ENCODE measurements around the gene CACNA2D3. TPM values are rescaled to one million over a fixed set of nuclear protein-coding genes. Genes with fewer than 3 reads are reported as not detected.

CACNA2D3 gene
- total and polyA plus RNA-seq, 4 donors = 0.06 to 0.37 (median 0.08) TPM; not detected in 1

DNA sequence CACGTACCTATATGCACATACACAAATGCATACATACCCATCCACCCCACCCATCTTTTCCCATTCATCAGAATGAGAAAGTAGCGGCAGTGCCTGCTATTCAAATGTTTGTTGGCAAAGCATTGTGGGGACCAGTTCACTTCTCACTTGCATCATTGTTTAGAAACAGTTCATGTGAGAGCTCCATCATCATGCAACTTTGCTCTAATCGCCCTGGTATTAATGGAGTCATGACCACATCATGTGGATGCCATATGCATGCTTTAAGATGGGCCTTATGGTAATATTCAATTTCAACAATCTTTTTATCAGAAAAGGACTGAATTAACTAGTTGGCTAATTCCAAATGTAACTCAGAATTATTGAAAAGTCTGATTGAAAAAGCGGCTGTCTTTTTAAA, 725.0 kb downstream of the CACNA2D3 start:
- Histone ChIP-seq H3K4me1 (ENCODE audit: control insufficient read depth in 4 of 4, insufficient read depth in 4 of 4, low read length in 3 of 4) (no peaks in the 10 kb centered on the region), H3K27ac (ENCODE audit: low read depth in 1 of 2, low read length in 2 of 2) (no peak overlapping the region), H3K9me3 (ENCODE audit: control insufficient read depth in 4 of 4, low read length in 3 of 4) (no peaks in the 10 kb centered on the region), H3K36me3 (ENCODE audit: control insufficient read depth in 4 of 4, insufficient read depth in 3 of 4, low read depth in 1 of 4, low read length in 3 of 4) (no peaks in the 10 kb centered on the region), H3K4me3 (ENCODE audit: low read depth in 1 of 3, low read length in 3 of 3) (no peak overlapping the region), H3K27me3 (ENCODE audit: control insufficient read depth in 4 of 4, insufficient read depth in 4 of 4, low read length in 3 of 4) (no peaks in the 10 kb centered on the region), H3K9ac (ENCODE audit: low read depth in 1 of 2, low read length in 2 of 2) (no peak overlapping the region)
- DNase-seq (ENCODE audit: low spot score) = no peak
- TF ChIP-seq RXRA (IDR thresholded peaks at IDR 0.05) (no peak), MAX (IDR thresholded peaks at IDR 0.05) (no peak), NR2F2 (IDR thresholded peaks at IDR 0.05) (no peak), RAD21 (IDR thresholded peaks at IDR 0.05) (no peak), CTCF (IDR thresholded peaks at IDR 0.05; ENCODE audit: low read depth, low read length, missing input control) (no peak), HNF4A (conservative IDR thresholded peaks at IDR 0.05) (no peak), GABPA (IDR thresholded peaks at IDR 0.05 in 1 of 2, conservative IDR thresholded peaks at IDR 0.05 in 1 of 2) (no peak), JUND (IDR thresholded peaks at IDR 0.05) (no peak), HNF4G (IDR thresholded peaks at IDR 0.05) (no peak), YY1 (IDR thresholded peaks at IDR 0.05) (no peak), ATF3 (IDR thresholded peaks at IDR 0.05) (no peak), EGR1 (IDR thresholded peaks at IDR 0.05; ENCODE audit: low read depth in 2 of 2) (no peak), TAF1 (conservative IDR thresholded peaks at IDR 0.05) (no peak), FOXA1 (IDR thresholded peaks at IDR 0.05) (no peak), FOXA2 (IDR thresholded peaks at IDR 0.05) (no peak), REST (IDR thresholded peaks at IDR 0.05) (no peak), SP1 (IDR thresholded peaks at IDR 0.05) (no peak)
- TF ChIP-seq, protein P1, sequence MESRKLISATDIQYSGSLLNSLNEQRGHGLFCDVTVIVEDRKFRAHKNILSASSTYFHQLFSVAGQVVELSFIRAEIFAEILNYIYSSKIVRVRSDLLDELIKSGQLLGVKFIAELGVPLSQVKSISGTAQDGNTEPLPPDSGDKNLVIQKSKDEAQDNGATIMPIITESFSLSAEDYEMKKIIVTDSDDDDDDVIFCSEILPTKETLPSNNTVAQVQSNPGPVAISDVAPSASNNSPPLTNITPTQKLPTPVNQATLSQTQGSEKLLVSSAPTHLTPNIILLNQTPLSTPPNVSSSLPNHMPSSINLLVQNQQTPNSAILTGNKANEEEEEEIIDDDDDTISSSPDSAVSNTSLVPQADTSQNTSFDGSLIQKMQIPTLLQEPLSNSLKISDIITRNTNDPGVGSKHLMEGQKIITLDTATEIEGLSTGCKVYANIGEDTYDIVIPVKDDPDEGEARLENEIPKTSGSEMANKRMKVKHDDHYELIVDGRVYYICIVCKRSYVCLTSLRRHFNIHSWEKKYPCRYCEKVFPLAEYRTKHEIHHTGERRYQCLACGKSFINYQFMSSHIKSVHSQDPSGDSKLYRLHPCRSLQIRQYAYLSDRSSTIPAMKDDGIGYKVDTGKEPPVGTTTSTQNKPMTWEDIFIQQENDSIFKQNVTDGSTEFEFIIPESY (IDR thresholded peaks at IDR 0.05) = no peak
- 83% methylated on average over 4 of the region's 4 CpGs for WGBS
